IMR-90 (cell line): Measurements from ENCODE around the gene TIPARP.

Experiments used
- CHD1 ChIP-seq: IDR thresholded peaks from 2 replicates; pipeline ENCODE4 v1.6.1; 2012; ENCODE audit warnings: low read depth, low read length, improper control_type of control experiment
- CTCF ChIP-seq: conservative IDR thresholded peaks from 2 replicates; pipeline ENCODE4 v1.5.1; 2012; ENCODE audit warnings: mild to moderate bottlenecking, low read depth, low read length, improper control_type of control experiment
- POLR2A ChIP-seq: IDR thresholded peaks from 2 replicates; pipeline ENCODE4 v1.6.1; 2012; ENCODE audit warnings: mild to moderate bottlenecking, low read depth, low read length
- RCOR1 ChIP-seq: IDR thresholded peaks from 2 replicates; pipeline ENCODE4 v1.6.1; 2012; ENCODE audit warnings: mild to moderate bottlenecking, low read length, improper control_type of control experiment; ENCODE audit not compliant: insufficient replicate concordance

GRCh38 chr3:156738251-156738650 is 63.9 kb downstream of the TIPARP start:
- TF ChIP-seq CTCF (no peak), CHD1 (no peak), POLR2A (no peak), RCOR1 (no peak)
